K562 (cell line): Measurements from ENCODE around the gene ZNF581. TPM values are rescaled to one million over a fixed set of nuclear protein-coding genes. Genes with fewer than 3 reads are reported as not detected.

Experiments
- CHCHD3 ChIP-seq: fragments of 250-450 bp; sonication (Bioruptor Pico); IDR thresholded peaks from 2 replicates; pipeline ENCODE4 v2.1.2; 2022; ENCODE audit warnings: mild to moderate bottlenecking
- GABPB1 ChIP-seq: sonication (generic); formaldehyde crosslinking; IDR thresholded peaks from 2 replicates; pipeline ENCODE4 v1.8.0; 2022; ENCODE audit warnings: mild to moderate bottlenecking, missing genetic modification reagents
- HNRNPH1 ChIP-seq: fragments of 200-400 bp; formaldehyde crosslinking; optimal IDR thresholded peaks from 2 replicates; pipeline ENCODE3; 2017; ENCODE audit warnings: low read depth, mild to moderate bottlenecking, low read length, moderate library complexity
- HOMEZ ChIP-seq: fragments of 250-450 bp; sonication (Bioruptor Pico); IDR thresholded peaks from 2 replicates; pipeline ENCODE4 v1.4.0; 2020; ENCODE audit warnings: mild to moderate bottlenecking, moderate library complexity
- MYC ChIP-seq, 2 experiments: fragments of 250-450 bp in 1 of 2; sonication (Bioruptor Pico) in 1 of 2; IDR thresholded peaks; 2 replicates each; pipeline versions ENCODE4 v1.5.1 to v1.6.1; 2012 to 2021; ENCODE audit warnings: low read depth in 2 of 2, borderline replicate concordance in 1 of 2, improper control_type of control experiment in 1 of 2, low read length in 1 of 2, mild to moderate bottlenecking in 1 of 2, moderate library complexity in 1 of 2
- RCOR1 ChIP-seq, 2 experiments: IDR thresholded peaks; 2 replicates each; pipeline ENCODE4 v1.6.1; 2012; ENCODE audit warnings: low read depth in 2 of 2, low read length in 2 of 2, borderline replicate concordance in 1 of 2, improper control_type of control experiment in 1 of 2
- SAP30 ChIP-seq: fragments of 200-600 bp; sonication (generic); IDR thresholded peaks from 2 replicates; pipeline ENCODE4 v1.6.1; 2012; ENCODE audit warnings: borderline replicate concordance, low read depth, mild to moderate bottlenecking, moderate library complexity, low read length, control low read depth, inconsistent platforms; ENCODE audit not compliant: insufficient read depth, poor library complexity, severe bottlenecking
- SNIP1 ChIP-seq: fragments of 450-650 bp; IDR thresholded peaks from 2 replicates; pipeline ENCODE4 v1.7.1; 2017; ENCODE audit warnings: low read depth, mild to moderate bottlenecking
- ZC3H11A ChIP-seq: IDR thresholded peaks from 2 replicates; pipeline ENCODE4 v1.6.1; 2012; ENCODE audit warnings: low read depth, low read length, improper control_type of control experiment
- ZNF133 ChIP-seq: fragments of 250-450 bp; sonication (Bioruptor Pico); IDR thresholded peaks from 2 replicates; pipeline ENCODE4 v1.4.0; 2020; ENCODE audit warnings: mild to moderate bottlenecking
- ZNF253 ChIP-seq: fragments of 250-450 bp; sonication (Bioruptor Pico); conservative IDR thresholded peaks from 2 replicates; pipeline ENCODE4 v1.6.1; 2021; ENCODE audit warnings: mild to moderate bottlenecking
- ZNF609 ChIP-seq: sonication (generic); formaldehyde crosslinking; IDR thresholded peaks from 2 replicates; pipeline ENCODE4 v1.8.1; 2023; ENCODE audit warnings: missing genetic modification reagents, mild to moderate bottlenecking, borderline replicate concordance
- polyA plus RNA-seq, 8 experiments: library from polyadenylated mRNA; depleted of rRNA in 4 of 8; stranded (reverse) in 5 of 8; unstranded in 3 of 8; fragments of >200 nt; fragmentation: Nextera tagmentation in 2 of 8; fragmentation: Illumina TruSeq in 1 of 8; extraction: Ambion mirVana in 2 of 8; extraction: Trizol in 1 of 8; gene quantifications; 2 replicates each; pipeline versions ENCODE4 v1.2.1 to v1.2.3, GENCODE V29; 2011 to 2014; ENCODE audit warnings: inconsistent platforms in 1 of 8, missing spikeins in 1 of 8
- total RNA-seq, 7 experiments: library from RNA; depleted of rRNA in 6 of 7; stranded (reverse); fragments of >200 nt in 6 of 7; fragmentation: Illumina TruSeq in 2 of 7; extraction: Trizol in 2 of 7; gene quantifications; 2 replicates each; pipeline versions ENCODE4 v1.2.1 to v1.2.3, GENCODE V29; 2011 to 2021; ENCODE audit warnings: low replicate concordance in 1 of 7
- TF ChIP-seq, protein P1 (sequence below): fragments of 450-650 bp; formaldehyde crosslinking; IDR thresholded peaks from 2 replicates; pipeline ENCODE4 v1.4.0; 2022; ENCODE audit warnings: missing genetic modification characterization

ZNF581 gene
- total and polyA plus RNA-seq, 9 of the 15 experiments (the other 6 are each of a cell fraction or from before 2014, with no cell fraction given): 2.4 to 39.4 (median 15.4) TPM

GRCh38 chr19:55641426-55642152 lies 1.9 kb upstream of the ZNF581 start (continued):
- TF ChIP-seq MYC (IDR thresholded peaks at IDR 0.05; ENCODE audit: low read depth, low read length): no peak
- TF ChIP-seq MYC (CRISPR knock-in tag; IDR thresholded peaks at IDR 0.05; ENCODE audit: borderline replicate concordance, low read depth): peak; percentile 86; the same call in 1 of the 2 replicates
- TF ChIP-seq HOMEZ (CRISPR knock-in tag): no peak
- no peak for TF ChIP-seq HNRNPH1
- TF ChIP-seq SAP30: peak; percentile 56
- TF ChIP-seq, protein P1, sequence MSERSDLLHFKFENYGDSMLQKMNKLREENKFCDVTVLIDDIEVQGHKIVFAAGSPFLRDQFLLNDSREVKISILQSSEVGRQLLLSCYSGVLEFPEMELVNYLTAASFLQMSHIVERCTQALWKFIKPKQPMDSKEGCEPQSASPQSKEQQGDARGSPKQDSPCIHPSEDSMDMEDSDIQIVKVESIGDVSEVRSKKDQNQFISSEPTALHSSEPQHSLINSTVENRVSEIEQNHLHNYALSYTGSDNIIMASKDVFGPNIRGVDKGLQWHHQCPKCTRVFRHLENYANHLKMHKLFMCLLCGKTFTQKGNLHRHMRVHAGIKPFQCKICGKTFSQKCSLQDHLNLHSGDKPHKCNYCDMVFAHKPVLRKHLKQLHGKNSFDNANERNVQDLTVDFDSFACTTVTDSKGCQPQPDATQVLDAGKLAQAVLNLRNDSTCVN (CRISPR knock-in tag): peak; percentile 95
- no peak for TF ChIP-seq SNIP1
- TF ChIP-seq RCOR1 (IDR thresholded peaks at IDR 0.05; ENCODE audit: borderline replicate concordance in 1 of 2, low read depth in 2 of 2, low read length in 2 of 2): peak in 1 of 2 experiments; percentile 65; a peak in 2 of 4 replicates
- TF ChIP-seq ZC3H11A: no peak
- TF ChIP-seq GABPB1: 0 out of 2 replicates have a peak, but pooled peaks have one; percentile 34
- TF ChIP-seq CHCHD3 (CRISPR knock-in tag): no peak
- no peak for TF ChIP-seq ZNF253
- no peak for TF ChIP-seq ZNF133 (CRISPR knock-in tag)
- TF ChIP-seq ZNF609 (CRISPR knock-in tag): no peak
